Smooth muscle cell of bladder (primary cell): Measurements from ENCODE around the gene USP9Y. TPM values are rescaled to one million over a fixed set of nuclear protein-coding genes. Genes with fewer than 3 reads are reported as not detected.

ENCODE experiments used
- total RNA-seq: library from RNA; depleted of rRNA; stranded (reverse); fragments of >200 nt; gene quantifications from 2 replicates; pipeline ENCODE4 v1.2.3, GENCODE V29; 2014

USP9Y gene
- total RNA-seq: 14.1 TPM in 1 of 2 replicates, not detected in the other

GRCh38 chrY:12701181-12701695 is at the start of gene USP9Y:
Gene USP9Y, plus strand, starts transcription at chrY:12701231. Its CDS starts 8,217 bp downstream, at chrY:12709448.

GRCh38 chrY:12904618-12905516 is 203.8 kb downstream of the USP9Y start, which contains the start of gene DDX3Y:
Gene DDX3Y, plus strand, starts transcription at chrY:12904868. Its CDS starts 69 bp downstream, at chrY:12904937.

Other genes with a start within 250 kb of the USP9Y start
- gene DDX3Y, start 203.6 kb downstream of the USP9Y start, total RNA-seq: 0.14 and 69.1 TPM in 2 replicates